HUES6 (cell line): Measurements from ENCODE around the gene TREML4.

Experiments used
- H3K27ac ChIP-seq: 2 replicates; pipeline ENCODE4 v1.7.0; 2013; ENCODE audit warnings: low read depth, mild to moderate bottlenecking, low read length, inconsistent platforms
- H3K27me3 ChIP-seq: 2 replicates; pipeline ENCODE4 v1.6.1; 2013; ENCODE audit warnings: low read length; ENCODE audit not compliant: control insufficient read depth, insufficient read depth
- H3K36me3 ChIP-seq: 2 replicates; pipeline ENCODE4 v1.6.1; 2013; ENCODE audit warnings: low read length; ENCODE audit not compliant: control insufficient read depth, insufficient read depth
- H3K4me1 ChIP-seq: 2 replicates; pipeline ENCODE4 v1.6.1; 2013; ENCODE audit warnings: low read length; ENCODE audit not compliant: control insufficient read depth, insufficient read depth
- H3K4me3 ChIP-seq: 2 replicates; pipeline ENCODE4 v1.5.1; 2013; ENCODE audit warnings: low read depth, low read length
- H3K9ac ChIP-seq: one replicate; pipeline ENCODE4 v1.6.1; 2013; ENCODE audit warnings: mild to moderate bottlenecking, low read length
- H3K9me3 ChIP-seq: 2 replicates; pipeline ENCODE4 v1.6.1; 2013; ENCODE audit warnings: low read depth, low read length; ENCODE audit not compliant: control insufficient read depth, insufficient read depth

The TREML4 gene

GRCh38 chr6:41255638-41256246 is 27.6 kb downstream of the TREML4 start:
- Histone ChIP-seq H3K36me3 (no peaks in the 10 kb centered on the region), H3K9ac (no peak overlapping the region), H3K4me1 (no peaks in the 10 kb centered on the region), H3K27ac (no peak overlapping the region), H3K9me3 (0 out of 2 replicates have a peak, but pooled peaks cover 2% of the 10 kb centered on the region), H3K27me3 (no peaks in the 10 kb centered on the region), H3K4me3 (no peak overlapping the region)

GRCh38 chr6:41256383-41256782 is 28.2 kb downstream of the TREML4 start:
- Histone ChIP-seq H3K9me3 (peaks cover 5% of the 10 kb centered on the region; the same call in 1 of the 2 replicates), H3K4me3 (no peak overlapping the region), H3K27ac (no peak overlapping the region), H3K9ac (no peak overlapping the region), H3K4me1 (no peaks in the 10 kb centered on the region), H3K36me3 (no peaks in the 10 kb centered on the region), H3K27me3 (no peaks in the 10 kb centered on the region)

GRCh38 chr6:41257369-41258195 is 29.4 kb downstream of the TREML4 start:
- Histone ChIP-seq H3K27me3 (no peaks in the 10 kb centered on the region), H3K9ac (no peak overlapping the region), H3K4me3 (no peak overlapping the region), H3K36me3 (no peaks in the 10 kb centered on the region), H3K4me1 (no peaks in the 10 kb centered on the region), H3K27ac (no peak overlapping the region), H3K9me3 (peaks cover 15% of the 10 kb centered on the region; the same call in 1 of the 2 replicates)

DNA sequence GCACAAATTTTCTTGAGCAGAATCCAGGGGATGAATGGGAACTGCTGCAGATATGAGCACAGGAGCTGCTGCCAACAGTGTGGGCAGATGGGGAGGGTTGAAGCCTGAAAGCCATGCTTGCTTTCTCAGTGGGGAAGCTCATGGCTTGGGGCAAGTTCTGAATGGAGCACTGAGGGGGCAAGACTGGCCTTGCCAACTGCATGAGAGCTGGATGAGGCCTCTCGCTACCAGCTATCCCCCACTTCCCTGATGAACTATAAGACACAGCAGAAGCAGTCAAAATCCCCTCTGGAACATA is 30.0 kb downstream of the TREML4 start:
- Histone ChIP-seq H3K9ac (no peak overlapping the region), H3K27me3 (no peaks in the 10 kb centered on the region), H3K4me1 (no peaks in the 10 kb centered on the region), H3K4me3 (no peak overlapping the region), H3K27ac (no peak overlapping the region), H3K9me3 (peaks cover 16% of the 10 kb centered on the region; the same call in 1 of the 2 replicates), H3K36me3 (no peaks in the 10 kb centered on the region)

DNA sequence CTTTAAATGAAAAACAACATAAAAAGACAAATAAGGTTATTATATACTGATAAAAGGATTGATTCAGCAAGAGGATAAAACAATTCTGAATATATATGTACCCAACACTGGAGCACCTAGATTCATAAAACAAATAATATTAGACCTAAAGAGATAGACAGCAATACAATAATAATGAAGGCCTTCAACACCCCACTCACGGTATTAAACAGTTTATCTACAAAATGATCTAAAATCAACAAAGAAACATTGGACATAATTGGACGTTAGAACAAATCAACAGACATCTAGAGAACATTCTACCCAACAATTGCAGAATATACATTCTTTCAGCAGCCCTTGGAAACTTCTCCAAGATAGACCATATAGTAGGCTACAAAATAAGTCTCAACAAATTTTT is 34.3 kb downstream of the TREML4 start:
- H3K9me3 ChIP-seq = peaks cover 19% of the 10 kb centered on the region
- H3K36me3 ChIP-seq = no peaks in the 10 kb centered on the region
- no peak overlapping the region for H3K4me3 ChIP-seq
- H3K27ac ChIP-seq = no peak overlapping the region
- H3K4me1 ChIP-seq = no peaks in the 10 kb centered on the region
- H3K9ac ChIP-seq = no peak overlapping the region
- H3K27me3 ChIP-seq = no peaks in the 10 kb centered on the region

GRCh38 chr6:41263267-41263666 is 35.1 kb downstream of the TREML4 start:
- Histone ChIP-seq H3K9me3 (peaks cover 19% of the 10 kb centered on the region), H3K9ac (no peak overlapping the region), H3K27me3 (no peaks in the 10 kb centered on the region), H3K4me3 (no peak overlapping the region), H3K36me3 (no peaks in the 10 kb centered on the region), H3K27ac (no peak overlapping the region), H3K4me1 (no peaks in the 10 kb centered on the region)

GRCh38 chr6:41266541-41266940 is 38.4 kb downstream of the TREML4 start:
- Histone ChIP-seq H3K9ac (no peak overlapping the region), H3K27me3 (no peaks in the 10 kb centered on the region), H3K36me3 (no peaks in the 10 kb centered on the region), H3K4me1 (no peaks in the 10 kb centered on the region), H3K27ac (no peak overlapping the region), H3K9me3 (peaks cover 13% of the 10 kb centered on the region), H3K4me3 (no peak overlapping the region)

DNA sequence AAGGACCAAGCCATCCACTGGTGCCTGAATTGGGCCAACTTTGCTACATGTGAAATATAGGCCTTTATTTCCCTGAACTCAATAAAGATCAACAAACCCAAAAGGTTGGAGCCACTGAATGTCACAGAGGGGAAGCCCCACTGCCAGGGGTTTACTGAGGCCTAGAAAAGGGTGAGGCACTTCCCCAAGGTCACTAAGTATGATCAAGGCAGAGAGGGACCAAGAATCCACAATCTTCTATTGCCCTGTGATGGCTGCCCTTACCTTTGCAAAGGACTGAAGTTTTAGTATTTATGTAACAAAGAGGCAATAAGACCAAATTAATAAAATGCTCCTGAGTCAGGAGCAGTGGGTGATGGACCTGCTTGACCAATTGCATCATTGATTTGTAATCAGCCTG is 40.3 kb downstream of the TREML4 start:
- H3K27ac ChIP-seq = no peak overlapping the region
- H3K4me1 ChIP-seq = no peaks in the 10 kb centered on the region
- H3K4me3 ChIP-seq = no peak overlapping the region
- H3K27me3 ChIP-seq = no peaks in the 10 kb centered on the region
- no peak overlapping the region for H3K9ac ChIP-seq
- H3K9me3 ChIP-seq = peaks cover 2% of the 10 kb centered on the region
- no peaks in the 10 kb centered on the region for H3K36me3 ChIP-seq

DNA sequence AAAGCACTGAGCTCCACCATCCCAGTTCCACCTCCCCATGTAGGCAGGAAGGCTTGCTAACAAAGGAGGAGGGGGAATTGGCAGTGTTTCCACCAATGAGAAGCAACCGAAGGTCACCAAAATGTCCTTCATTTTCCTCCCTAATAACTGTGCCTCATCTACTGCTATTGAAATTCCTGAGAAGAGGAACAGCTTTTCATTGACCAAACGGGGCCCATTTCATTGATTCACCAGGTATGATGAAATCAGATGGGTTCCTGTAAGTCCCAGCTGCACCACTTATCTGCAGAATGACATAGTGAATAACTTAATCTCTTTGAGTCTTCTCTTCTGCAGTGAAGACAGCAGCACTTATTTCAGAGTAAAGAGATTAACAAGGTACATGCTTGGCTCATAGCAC is 41.0 kb downstream of the TREML4 start:
- Histone ChIP-seq H3K36me3 (no peaks in the 10 kb centered on the region), H3K9ac (no peak overlapping the region), H3K27ac (no peak overlapping the region), H3K9me3 (no peaks in the 10 kb centered on the region), H3K27me3 (no peaks in the 10 kb centered on the region), H3K4me1 (no peaks in the 10 kb centered on the region), H3K4me3 (no peak overlapping the region)

- Histone ChIP-seq H3K4me1 (no peaks in the 10 kb centered on the region), H3K4me3 (no peak overlapping the region), H3K36me3 (no peaks in the 10 kb centered on the region), H3K9ac (no peak overlapping the region), H3K27ac (no peak overlapping the region), H3K9me3 (no peaks in the 10 kb centered on the region), H3K27me3 (no peaks in the 10 kb centered on the region)
These were observed 41.6 kb downstream of the TREML4 start for GRCh38 chr6:41269716-41270115.

GRCh38 chr6:41271901-41272395 is 43.8 kb downstream of the TREML4 start:
- Histone ChIP-seq H3K27me3 (no peaks in the 10 kb centered on the region), H3K36me3 (no peaks in the 10 kb centered on the region), H3K4me3 (no peak overlapping the region), H3K4me1 (no peaks in the 10 kb centered on the region), H3K9ac (no peak overlapping the region), H3K27ac (no peak overlapping the region), H3K9me3 (no peaks in the 10 kb centered on the region)
